ENCODE data around the gene TNIP1. TPM values are rescaled to one million over a fixed set of nuclear protein-coding genes. Genes with fewer than 3 reads are reported as not detected.
A peak's percentile ranks its signal among the peaks of the same experiment; 100 is the strongest.

The TNIP1 gene
- total RNA-seq, 1 donor: 85.8 TPM

DNA sequence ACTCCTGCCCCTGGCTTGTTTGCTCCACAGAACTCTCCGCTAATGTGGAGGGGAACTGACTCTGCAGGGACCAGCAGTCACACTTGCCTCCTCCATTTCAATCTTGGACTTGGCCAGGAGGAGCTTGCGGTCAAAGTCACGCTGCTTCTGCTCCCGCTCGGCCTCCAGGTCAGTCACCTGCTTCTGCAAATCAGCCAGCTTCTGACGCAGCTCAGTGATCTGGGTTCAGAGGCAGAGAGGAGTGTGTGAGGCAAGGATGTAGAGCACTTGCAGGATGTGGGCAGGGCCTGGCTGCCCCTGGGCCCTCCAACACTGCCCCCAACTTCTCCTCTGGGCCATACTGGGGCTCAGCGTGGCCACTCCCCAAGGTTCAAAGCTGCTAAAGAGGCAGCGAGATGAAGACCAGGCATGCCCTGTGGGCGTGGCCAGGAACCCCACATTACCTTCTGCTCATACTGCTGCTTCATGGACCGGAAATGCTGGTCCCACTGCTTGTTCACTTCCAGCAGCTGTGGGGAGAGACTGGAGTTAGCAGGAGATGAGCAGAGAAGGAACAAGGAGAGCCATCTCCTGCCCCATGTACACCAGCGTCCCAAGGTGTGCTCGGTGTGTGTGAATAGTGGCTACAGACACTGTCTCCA is 38.3 kb downstream of the TNIP1 start:
- no peak overlapping the region for H3K4me2 ChIP-seq (ENCODE audit: insufficient read depth, low read length)
- no peak overlapping the region for H3K27ac ChIP-seq (ENCODE audit: low read depth, low read length)
- no peaks in the 10 kb centered on the region for H4K20me1 ChIP-seq (ENCODE audit: insufficient read depth, low read length)
- H3K4me1 ChIP-seq (ENCODE audit: insufficient read depth, low read length): peaks cover 31% of the 10 kb centered on the region
- TF ChIP-seq, protein P1, sequence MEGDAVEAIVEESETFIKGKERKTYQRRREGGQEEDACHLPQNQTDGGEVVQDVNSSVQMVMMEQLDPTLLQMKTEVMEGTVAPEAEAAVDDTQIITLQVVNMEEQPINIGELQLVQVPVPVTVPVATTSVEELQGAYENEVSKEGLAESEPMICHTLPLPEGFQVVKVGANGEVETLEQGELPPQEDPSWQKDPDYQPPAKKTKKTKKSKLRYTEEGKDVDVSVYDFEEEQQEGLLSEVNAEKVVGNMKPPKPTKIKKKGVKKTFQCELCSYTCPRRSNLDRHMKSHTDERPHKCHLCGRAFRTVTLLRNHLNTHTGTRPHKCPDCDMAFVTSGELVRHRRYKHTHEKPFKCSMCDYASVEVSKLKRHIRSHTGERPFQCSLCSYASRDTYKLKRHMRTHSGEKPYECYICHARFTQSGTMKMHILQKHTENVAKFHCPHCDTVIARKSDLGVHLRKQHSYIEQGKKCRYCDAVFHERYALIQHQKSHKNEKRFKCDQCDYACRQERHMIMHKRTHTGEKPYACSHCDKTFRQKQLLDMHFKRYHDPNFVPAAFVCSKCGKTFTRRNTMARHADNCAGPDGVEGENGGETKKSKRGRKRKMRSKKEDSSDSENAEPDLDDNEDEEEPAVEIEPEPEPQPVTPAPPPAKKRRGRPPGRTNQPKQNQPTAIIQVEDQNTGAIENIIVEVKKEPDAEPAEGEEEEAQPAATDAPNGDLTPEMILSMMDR (IDR thresholded peaks at IDR 0.05; ENCODE audit: extremely low read depth, low read depth, low read length): no peak
- no peaks in the 10 kb centered on the region for H3K27me3 ChIP-seq (ENCODE audit: insufficient read depth, low read length)
- DNase-seq (ENCODE audit: insufficient read length, low spot score, missing footprints): no peak
- no peaks in the 10 kb centered on the region for H3K79me2 ChIP-seq (ENCODE audit: insufficient read depth, low read length)
- no peak overlapping the region for H2AFZ ChIP-seq (ENCODE audit: low read length)
- H3K9me3 ChIP-seq (ENCODE audit: low read depth, low read length): no peaks in the 10 kb centered on the region
- no peak overlapping the region for H3K4me3 ChIP-seq (ENCODE audit: insufficient read depth, low read length)
- H3K36me3 ChIP-seq (ENCODE audit: insufficient read depth, low read length): peaks cover 29% of the 10 kb centered on the region

DNA sequence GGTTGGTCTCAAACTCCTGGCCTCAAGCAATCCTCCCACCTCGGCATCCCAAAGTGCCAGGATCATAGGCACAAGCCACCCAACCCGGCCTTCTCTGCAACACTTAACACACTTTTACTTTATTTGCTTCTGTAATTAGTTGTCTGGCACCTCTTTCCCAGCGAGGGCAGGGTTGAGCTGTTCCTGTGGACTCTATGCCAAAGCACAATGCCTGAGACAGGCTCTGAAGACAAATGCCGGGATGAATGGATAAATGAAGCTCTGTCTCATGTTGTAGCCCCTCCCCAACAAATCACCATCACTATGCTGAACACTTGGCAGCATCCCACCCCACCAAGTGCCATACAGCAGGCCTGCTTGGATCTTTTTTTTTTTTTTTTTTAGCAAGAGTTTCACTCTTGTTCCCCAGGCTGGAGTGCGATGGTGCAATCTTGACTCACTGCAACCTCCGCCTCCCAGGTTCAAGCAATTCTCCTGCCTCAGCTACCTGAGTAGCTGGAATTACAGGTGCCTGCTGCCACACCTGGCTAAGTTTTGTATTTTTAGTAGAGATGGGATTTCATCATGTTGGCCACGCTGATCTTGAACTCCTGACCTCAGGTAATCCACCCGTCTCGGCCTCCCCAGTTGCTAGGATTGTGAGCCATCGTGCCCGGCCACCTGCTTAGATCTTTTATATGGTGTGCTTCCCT is 39.1 kb downstream of the TNIP1 start:
- DNase-seq (ENCODE audit: insufficient read length, low spot score, missing footprints): no peak
- Histone ChIP-seq H3K36me3 (ENCODE audit: insufficient read depth, low read length) (peaks cover 28% of the 10 kb centered on the region), H3K4me3 (ENCODE audit: insufficient read depth, low read length) (no peak overlapping the region)

DNA sequence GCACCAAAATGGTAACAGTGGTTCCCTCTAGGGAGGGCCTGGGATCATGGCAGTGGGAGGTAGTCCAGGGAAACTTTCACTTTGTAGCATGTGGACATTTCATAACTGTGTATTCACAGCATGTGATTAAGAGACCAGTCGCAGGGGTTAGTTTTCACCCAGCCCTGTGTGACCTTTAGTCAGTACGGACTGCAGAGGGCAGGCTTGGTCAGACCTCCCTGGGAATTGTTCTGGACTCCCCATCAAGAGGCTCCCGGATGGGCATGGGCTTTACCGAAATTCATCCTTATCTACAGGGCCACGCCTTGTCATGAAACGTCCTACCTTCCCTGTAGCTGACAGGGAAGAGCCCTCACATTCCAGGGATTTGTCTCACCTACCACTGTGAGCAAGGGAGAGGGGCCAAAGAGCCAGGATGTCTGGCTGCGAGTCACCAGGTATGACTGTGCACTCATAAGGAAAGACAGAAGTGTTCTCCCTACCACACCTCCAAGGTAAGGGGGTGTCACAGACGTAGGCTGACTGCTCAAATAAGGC is 40.6 kb downstream of the TNIP1 start:
- Histone ChIP-seq H4K20me1 (ENCODE audit: insufficient read depth, low read length) (no peaks in the 10 kb centered on the region), H3K27me3 (ENCODE audit: insufficient read depth, low read length) (no peaks in the 10 kb centered on the region), H3K4me3 (ENCODE audit: insufficient read depth, low read length) (no peak overlapping the region), H3K4me1 (ENCODE audit: insufficient read depth, low read length) (peaks cover 33% of the 10 kb centered on the region), H3K9me3 (ENCODE audit: low read depth, low read length) (no peaks in the 10 kb centered on the region), H3K79me2 (ENCODE audit: insufficient read depth, low read length) (no peaks in the 10 kb centered on the region), H3K4me2 (ENCODE audit: insufficient read depth, low read length) (no peak overlapping the region), H3K36me3 (ENCODE audit: insufficient read depth, low read length) (peaks cover 34% of the 10 kb centered on the region), H2AFZ (ENCODE audit: low read length) (no peak overlapping the region), H3K27ac (ENCODE audit: low read depth, low read length) (peak overlapping the region; percentile 5)
- TF ChIP-seq, protein P1 (IDR thresholded peaks at IDR 0.05; ENCODE audit: extremely low read depth, low read depth, low read length): no peak
- DNase-seq (ENCODE audit: insufficient read length, low spot score, missing footprints): peak; percentile 83

More for the DNA sequence above, 39.1 kb downstream of the TNIP1 start:
- no peaks in the 10 kb centered on the region for H3K79me2 ChIP-seq (ENCODE audit: insufficient read depth, low read length)
- H3K9me3 ChIP-seq (ENCODE audit: low read depth, low read length): no peaks in the 10 kb centered on the region
- H3K4me1 ChIP-seq (ENCODE audit: insufficient read depth, low read length): peaks cover 33% of the 10 kb centered on the region
- TF ChIP-seq, protein P1 (IDR thresholded peaks at IDR 0.05; ENCODE audit: extremely low read depth, low read depth, low read length): no peak
- H2AFZ ChIP-seq (ENCODE audit: low read length): no peak overlapping the region
- no peaks in the 10 kb centered on the region for H3K27me3 ChIP-seq (ENCODE audit: insufficient read depth, low read length)
- H3K27ac ChIP-seq (ENCODE audit: low read depth, low read length): no peak overlapping the region
- no peaks in the 10 kb centered on the region for H4K20me1 ChIP-seq (ENCODE audit: insufficient read depth, low read length)
- no peak overlapping the region for H3K4me2 ChIP-seq (ENCODE audit: insufficient read depth, low read length)

DNA sequence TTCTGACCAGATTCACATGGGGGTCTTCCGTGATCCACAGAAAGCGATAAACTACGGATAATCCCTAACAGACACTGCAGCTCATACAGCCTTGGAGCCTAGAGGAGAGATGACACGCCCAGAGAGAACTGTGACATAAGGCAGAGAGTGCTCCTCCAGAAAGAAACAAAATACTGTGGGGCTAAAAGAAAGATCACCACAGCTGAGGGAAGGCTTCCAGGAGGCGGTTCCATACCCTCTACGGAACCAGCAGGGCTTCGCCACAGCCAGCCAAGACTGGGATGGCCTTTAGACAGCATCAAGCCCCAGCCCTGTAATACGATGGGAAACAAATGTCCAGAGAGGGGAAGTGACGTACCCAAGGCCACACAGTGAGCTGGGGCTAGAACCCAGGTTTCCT is 41.2 kb downstream of the TNIP1 start:
- no peak for DNase-seq (ENCODE audit: insufficient read length, low spot score, missing footprints)
- Histone ChIP-seq H2AFZ (ENCODE audit: low read length) (no peak overlapping the region), H3K4me1 (ENCODE audit: insufficient read depth, low read length) (peaks cover 33% of the 10 kb centered on the region), H3K27ac (ENCODE audit: low read depth, low read length) (peak overlapping the region; percentile 5), H3K36me3 (ENCODE audit: insufficient read depth, low read length) (peaks cover 40% of the 10 kb centered on the region), H3K79me2 (ENCODE audit: insufficient read depth, low read length) (no peaks in the 10 kb centered on the region), H3K9me3 (ENCODE audit: low read depth, low read length) (no peaks in the 10 kb centered on the region), H4K20me1 (ENCODE audit: insufficient read depth, low read length) (no peaks in the 10 kb centered on the region), H3K4me2 (ENCODE audit: insufficient read depth, low read length) (no peak overlapping the region), H3K4me3 (ENCODE audit: insufficient read depth, low read length) (no peak overlapping the region), H3K27me3 (ENCODE audit: insufficient read depth, low read length) (no peaks in the 10 kb centered on the region)
- TF ChIP-seq, protein P1 (IDR thresholded peaks at IDR 0.05; ENCODE audit: extremely low read depth, low read depth, low read length): no peak
